ENCODE measurements around the gene PSAT1. TPM values are rescaled to one million over a fixed set of nuclear protein-coding genes. Genes with fewer than 3 reads are reported as not detected.

PSAT1 gene
- total and polyA plus RNA-seq, 2 of the 13 experiments (the other 11 are each of a cell fraction or from before 2014, with no cell fraction given), result 135 to 229 TPM

DNA sequence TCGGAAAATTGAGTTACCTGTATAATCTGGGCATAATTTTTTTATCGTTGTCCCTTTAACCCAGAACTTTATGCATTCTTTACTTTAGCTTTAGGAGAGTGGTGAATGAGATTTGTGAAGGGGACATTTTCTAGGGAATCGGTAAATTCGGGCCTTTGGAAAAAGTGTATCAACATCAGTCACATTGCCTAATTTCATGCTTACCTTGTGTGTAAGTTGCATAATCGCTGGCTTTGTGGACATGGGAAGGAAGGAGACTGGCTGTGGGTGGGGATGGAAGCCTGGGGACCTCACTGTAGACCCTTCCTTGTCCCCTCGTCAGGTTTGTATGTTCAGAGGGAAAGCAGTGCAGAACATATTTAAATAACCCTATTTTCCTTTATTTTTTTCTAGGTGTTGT, 3.3 kb downstream of the PSAT1 start (continued):
- TF ChIP-seq, protein P1, sequence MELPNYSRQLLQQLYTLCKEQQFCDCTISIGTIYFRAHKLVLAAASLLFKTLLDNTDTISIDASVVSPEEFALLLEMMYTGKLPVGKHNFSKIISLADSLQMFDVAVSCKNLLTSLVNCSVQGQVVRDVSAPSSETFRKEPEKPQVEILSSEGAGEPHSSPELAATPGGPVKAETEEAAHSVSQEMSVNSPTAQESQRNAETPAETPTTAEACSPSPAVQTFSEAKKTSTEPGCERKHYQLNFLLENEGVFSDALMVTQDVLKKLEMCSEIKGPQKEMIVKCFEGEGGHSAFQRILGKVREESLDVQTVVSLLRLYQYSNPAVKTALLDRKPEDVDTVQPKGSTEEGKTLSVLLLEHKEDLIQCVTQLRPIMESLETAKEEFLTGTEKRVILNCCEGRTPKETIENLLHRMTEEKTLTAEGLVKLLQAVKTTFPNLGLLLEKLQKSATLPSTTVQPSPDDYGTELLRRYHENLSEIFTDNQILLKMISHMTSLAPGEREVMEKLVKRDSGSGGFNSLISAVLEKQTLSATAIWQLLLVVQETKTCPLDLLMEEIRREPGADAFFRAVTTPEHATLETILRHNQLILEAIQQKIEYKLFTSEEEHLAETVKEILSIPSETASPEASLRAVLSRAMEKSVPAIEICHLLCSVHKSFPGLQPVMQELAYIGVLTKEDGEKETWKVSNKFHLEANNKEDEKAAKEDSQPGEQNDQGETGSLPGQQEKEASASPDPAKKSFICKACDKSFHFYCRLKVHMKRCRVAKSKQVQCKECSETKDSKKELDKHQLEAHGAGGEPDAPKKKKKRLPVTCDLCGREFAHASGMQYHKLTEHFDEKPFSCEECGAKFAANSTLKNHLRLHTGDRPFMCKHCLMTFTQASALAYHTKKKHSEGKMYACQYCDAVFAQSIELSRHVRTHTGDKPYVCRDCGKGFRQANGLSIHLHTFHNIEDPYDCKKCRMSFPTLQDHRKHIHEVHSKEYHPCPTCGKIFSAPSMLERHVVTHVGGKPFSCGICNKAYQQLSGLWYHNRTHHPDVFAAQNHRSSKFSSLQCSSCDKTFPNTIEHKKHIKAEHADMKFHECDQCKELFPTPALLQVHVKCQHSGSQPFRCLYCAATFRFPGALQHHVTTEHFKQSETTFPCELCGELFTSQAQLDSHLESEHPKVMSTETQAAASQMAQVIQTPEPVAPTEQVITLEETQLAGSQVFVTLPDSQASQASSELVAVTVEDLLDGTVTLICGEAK (IDR thresholded peaks at IDR 0.05), result no peak
- TF ChIP-seq, protein P1 (CRISPR knock-in tag; IDR thresholded peaks at IDR 0.05), result no peak
- no peak for TF ChIP-seq MBD4 (IDR thresholded peaks at IDR 0.05; ENCODE audit: borderline replicate concordance, low read length)
- TF ChIP-seq SAP130 (CRISPR knock-in tag; IDR thresholded peaks at IDR 0.05; ENCODE audit: low read depth), result peak; percentile 47; the same call in 1 of the 2 replicates
- 0 out of 4 replicates have a peak, but pooled peaks of 1 of the 2 experiments have one; percentile 7 for TF ChIP-seq EP300 (IDR thresholded peaks at IDR 0.05; ENCODE audit: low read depth in 2 of 2, low read length in 2 of 2)
- no peak for TF ChIP-seq EP300 (CRISPR knock-in tag; IDR thresholded peaks at IDR 0.05; ENCODE audit: borderline replicate concordance)
- peak; percentile 27; the same call in 1 of the 2 replicates for TF ChIP-seq FOSL2 (CRISPR knock-in tag; IDR thresholded peaks at IDR 0.05)
- no peak for TF ChIP-seq BRCA1 (CRISPR knock-in tag; IDR thresholded peaks at IDR 0.05)
- peak; percentile 87 for TF ChIP-seq ZNF317 (CRISPR knock-in tag; IDR thresholded peaks at IDR 0.05)
- no peak for TF ChIP-seq ZMAT3 (CRISPR knock-in tag; conservative IDR thresholded peaks at IDR 0.05)
- TF ChIP-seq POLR2AphosphoS5 (IDR thresholded peaks at IDR 0.05; ENCODE audit: low read depth, low read length), result 0 out of 2 replicates have a peak, but pooled peaks have one; percentile 32
- no peak for TF ChIP-seq REPIN1 (CRISPR knock-in tag; IDR thresholded peaks at IDR 0.05; ENCODE audit: borderline replicate concordance, low read depth)
- TF ChIP-seq MED1 (CRISPR knock-in tag; IDR thresholded peaks at IDR 0.05), result no peak
- TF ChIP-seq, protein P2, sequence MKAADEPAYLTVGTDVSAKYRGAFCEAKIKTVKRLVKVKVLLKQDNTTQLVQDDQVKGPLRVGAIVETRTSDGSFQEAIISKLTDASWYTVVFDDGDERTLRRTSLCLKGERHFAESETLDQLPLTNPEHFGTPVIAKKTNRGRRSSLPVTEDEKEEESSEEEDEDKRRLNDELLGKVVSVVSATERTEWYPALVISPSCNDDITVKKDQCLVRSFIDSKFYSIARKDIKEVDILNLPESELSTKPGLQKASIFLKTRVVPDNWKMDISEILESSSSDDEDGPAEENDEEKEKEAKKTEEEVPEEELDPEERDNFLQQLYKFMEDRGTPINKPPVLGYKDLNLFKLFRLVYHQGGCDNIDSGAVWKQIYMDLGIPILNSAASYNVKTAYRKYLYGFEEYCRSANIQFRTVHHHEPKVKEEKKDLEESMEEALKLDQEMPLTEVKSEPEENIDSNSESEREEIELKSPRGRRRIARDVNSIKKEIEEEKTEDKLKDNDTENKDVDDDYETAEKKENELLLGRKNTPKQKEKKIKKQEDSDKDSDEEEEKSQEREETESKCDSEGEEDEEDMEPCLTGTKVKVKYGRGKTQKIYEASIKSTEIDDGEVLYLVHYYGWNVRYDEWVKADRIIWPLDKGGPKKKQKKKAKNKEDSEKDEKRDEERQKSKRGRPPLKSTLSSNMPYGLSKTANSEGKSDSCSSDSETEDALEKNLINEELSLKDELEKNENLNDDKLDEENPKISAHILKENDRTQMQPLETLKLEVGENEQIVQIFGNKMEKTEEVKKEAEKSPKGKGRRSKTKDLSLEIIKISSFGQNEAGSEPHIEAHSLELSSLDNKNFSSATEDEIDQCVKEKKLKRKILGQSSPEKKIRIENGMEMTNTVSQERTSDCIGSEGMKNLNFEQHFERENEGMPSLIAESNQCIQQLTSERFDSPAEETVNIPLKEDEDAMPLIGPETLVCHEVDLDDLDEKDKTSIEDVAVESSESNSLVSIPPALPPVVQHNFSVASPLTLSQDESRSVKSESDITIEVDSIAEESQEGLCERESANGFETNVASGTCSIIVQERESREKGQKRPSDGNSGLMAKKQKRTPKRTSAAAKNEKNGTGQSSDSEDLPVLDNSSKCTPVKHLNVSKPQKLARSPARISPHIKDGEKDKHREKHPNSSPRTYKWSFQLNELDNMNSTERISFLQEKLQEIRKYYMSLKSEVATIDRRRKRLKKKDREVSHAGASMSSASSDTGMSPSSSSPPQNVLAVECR (CRISPR knock-in tag; IDR thresholded peaks at IDR 0.05; ENCODE audit: borderline replicate concordance), result peak; percentile 28; the same call in 1 of the 2 replicates
- peak; percentile 72 for TF ChIP-seq FOXA3 (CRISPR knock-in tag; IDR thresholded peaks at IDR 0.05)

Measured in HepG2 (cell line).